HG03175 (cell line): ENCODE measurements around the gene TENM4.

Experiments used
- ATAC-seq: cut with Tn5 transposase; IDR thresholded peaks from one replicate; pipeline ENCODE4 v1.9.1; 2021; ENCODE audit warnings: mild to moderate bottlenecking, moderate library complexity; ENCODE audit not compliant: unreplicated experiment

Gene TENM4

DNA sequence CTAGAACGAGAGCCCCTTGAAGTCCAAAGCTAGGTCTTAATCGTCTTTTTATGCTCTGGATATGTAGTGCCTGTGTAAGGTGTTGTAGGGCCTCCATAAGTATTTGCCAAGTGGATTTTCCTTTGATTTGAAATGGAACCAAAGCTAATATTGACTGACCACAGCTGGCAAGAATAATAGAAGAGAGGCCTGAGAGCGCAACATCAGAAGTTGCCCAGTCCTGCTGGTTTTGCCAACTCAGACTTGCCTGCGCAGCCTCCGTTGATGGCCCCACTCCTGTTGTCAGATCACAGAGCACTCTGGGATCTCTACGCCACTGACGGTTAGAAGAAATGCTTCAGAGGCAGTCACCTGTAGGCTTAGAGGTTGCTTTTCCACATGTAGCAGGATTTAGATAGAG is 251.2 kb downstream of the TENM4 start:
- no peak for ATAC-seq

DNA sequence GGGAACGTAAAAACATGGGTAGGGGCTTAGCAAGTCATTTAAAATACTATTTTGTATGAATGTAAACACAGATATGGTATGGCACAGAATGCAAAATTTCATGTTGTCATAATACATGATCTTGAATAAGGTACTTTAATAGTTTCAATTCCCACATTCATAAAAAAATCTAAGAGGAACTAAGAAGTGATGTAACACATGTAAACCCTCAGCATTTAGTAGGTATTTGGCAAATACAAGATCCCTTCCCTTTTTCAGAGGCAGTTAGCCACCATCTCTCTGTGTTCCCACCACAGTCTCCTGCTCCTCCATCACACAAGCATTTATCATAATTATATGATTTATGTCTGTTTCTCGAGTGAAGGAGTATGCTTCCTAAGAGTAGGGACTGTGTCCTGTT is 251.8 kb downstream of the TENM4 start:
- no peak for ATAC-seq

DNA sequence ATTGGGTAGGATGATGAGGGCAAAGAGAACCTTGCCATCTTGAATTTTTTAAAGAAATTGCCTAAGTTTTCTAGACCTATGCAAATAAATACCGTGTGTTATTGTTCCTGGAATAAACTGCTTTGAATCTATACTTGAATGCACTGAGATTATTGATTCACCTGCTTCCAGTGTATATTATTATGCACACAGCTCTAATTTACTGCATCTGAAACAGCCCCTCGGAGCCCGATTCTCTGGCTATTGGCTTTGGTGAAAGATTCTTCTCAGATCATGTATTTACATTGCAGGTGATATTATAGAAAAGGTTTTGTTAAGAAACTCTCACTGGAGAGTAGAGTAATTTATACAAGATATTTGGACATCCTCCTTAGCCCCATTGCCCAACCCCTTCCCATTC is 254.2 kb downstream of the TENM4 start:
- no peak for ATAC-seq

DNA sequence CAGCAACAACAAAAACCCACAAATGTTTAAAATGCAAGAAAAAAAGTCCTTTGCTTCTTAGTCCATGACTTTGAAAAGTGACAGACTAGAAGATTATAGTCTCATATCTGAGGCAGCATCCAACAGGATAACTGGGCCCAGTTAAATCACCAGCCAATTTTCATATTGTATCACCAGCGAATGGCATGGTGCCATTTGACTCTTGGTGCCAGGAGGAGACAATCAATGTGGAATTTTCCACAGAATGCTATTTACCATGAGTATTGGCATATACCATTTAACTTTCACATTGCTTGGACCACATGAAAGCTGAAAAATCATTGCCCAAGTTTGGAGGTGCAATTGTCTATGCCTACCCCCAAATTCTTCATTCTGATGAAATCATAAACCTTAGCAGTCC is 255.5 kb downstream of the TENM4 start:
- no peak for ATAC-seq

DNA sequence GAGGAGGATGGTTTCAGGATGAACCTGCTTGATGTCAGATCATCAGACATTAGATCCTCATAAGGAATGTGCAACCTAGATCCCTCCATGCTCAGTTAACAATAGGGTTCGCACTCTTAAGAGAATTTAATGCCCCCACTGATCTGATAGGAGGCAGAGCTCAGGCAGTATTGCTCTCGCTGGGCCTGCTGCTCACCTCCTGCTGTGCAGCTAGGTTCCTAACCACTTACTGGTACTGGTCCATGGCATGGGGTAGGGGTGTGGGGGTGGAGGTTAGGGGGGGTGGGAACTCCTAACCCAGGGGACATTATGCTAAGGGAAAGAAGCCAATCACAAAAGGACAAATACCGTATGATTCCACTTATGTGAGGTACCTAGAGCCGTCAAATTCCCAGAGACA is 256.5 kb downstream of the TENM4 start:
- no peak for ATAC-seq

DNA sequence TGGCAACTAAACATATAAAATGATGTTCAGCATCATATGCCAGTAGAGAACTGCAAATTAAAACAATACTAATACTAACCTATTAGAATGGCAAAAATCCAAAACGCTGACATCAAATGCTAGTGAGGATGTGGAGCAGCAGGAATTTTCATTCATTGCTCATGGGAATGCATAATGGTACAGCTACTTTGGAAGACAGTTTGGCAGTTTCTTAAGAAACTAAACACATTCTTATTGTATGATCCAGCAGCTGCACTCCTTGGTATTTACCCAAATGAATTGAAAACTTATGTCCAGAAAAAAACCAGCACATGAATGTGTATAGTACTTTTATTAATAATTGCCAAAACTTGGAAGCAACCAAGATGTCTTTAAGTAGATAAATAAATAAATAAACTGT is 258.0 kb downstream of the TENM4 start:
- ATAC-seq, result no peak

DNA sequence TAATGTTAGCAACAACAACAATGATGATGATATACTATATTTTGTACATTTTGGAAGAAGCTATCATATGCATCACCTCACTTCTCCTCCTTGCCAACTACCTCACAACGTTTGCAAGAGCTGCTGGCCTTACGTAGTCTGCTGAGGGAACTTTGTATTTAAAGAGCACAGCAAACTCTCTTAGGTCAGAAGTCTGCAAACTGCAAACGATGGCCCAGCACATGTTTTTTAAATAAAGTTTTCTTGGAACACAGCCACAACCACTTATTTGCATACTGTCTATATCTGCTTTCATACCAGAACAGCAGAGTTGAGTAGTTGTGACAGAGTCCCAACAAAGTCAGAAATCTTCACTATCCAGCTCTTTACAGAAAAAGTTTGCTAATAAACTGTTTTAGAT is 261.7 kb downstream of the TENM4 start:
- ATAC-seq, result no peak

DNA sequence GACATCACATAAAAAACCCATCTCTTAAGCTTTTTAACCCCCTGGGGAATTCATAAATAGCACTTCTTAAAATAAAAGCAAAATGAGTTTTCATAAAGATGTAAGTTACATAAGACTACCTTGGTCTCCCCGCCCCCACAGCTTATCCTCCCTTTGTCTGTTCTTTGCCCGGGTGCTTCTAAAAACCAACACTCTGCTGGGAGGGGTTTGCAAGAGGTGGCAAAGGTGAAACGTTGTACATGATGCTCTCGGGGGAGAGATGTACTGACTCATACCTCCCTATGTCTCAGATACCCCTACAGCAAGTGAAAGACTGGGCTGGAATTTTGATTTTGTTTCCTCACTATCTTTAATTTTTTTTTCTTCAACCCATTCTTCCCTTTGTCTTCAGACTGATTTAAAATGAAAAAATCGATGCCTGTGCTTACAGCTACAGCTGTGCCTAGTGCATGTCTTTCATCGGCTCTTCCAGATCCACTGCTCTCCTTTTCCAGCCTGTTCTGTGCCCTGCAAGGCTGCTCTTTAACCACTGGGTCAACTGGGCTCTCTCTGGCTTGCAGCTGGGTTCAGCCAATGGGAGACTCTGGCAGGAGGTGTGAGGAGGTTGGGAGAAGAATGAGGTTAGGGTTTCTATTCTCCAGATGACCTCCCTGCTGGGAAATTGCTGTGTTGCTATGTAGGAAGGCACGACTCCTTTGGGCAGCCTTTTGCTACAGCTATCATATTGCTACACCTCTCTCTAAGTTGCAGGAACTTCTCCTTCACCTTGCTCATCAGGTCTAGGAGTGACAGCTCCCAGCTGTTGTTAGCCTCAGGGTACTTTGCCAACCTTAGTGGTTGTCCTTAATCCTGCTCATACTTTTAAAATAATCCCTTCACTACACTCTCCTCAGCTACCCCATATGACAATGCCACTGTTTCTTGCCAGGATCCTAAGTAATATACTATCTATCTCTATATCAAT is 266.5 kb downstream of the TENM4 start:
- ATAC-seq, result no peak

DNA sequence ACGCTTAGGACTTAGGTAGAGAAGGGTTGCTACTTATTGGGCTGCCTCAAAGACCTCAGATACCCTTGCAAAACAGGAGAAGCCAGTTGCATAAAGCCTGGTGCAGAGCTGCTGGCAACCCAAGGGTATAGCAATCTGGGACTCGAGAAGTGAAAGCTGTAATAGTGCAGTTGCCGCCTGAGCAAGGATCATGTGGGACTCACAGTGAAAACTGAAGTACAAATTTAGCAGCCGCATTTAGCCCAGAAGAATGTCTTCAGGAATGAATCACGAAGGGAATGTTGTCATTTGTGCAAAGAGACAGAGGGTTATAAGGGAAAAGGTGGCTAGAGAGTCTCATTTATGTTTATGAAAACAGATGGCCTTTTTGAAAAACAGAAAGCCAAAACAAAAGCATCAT is 267.2 kb downstream of the TENM4 start:
- no peak for ATAC-seq

DNA sequence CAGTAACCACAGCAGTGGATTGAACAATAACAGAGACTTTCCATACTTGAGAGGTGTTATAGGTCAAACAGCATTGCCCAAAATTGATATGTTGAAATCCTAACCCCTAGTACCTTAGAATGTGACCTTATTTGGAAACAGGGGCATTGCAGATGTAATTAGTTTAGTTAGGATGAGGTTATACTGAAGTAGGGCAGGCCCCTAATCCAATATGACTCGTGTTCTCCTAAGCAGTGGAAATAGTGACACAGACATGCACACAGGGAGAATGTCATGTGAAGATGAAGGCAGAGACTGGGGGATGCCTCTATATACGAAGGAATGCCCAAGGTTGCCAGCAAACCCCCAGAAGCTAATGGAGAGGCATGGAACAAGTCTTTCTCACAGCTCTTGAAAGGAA is 270.5 kb downstream of the TENM4 start:
- no peak for ATAC-seq

DNA sequence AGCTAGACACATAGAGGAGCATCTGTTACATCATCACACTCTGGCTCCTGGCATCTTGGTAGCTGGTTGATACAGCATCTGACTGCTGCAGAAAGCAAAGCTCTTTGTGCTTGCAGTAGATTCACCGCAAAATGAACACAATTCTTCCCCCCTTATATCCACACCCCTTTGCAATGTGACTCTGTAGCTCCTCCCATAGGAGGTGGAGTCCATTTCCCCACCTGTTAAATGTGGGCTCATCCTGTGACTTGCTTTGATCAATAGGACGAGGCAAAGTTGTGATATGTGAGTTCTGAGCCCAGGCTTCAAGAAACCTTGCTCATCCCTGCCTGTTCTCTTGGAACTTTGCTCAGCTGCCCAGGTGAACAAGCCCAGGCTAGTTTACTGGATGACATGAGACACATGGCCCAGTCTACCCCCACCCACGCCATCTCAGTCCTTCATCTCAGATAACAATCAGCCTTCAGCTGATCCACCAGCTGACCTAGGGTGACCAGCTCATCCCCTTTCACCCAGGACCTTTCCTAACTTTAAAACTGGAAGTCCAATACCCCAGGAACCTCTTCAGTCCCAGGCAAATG is 272.2 kb downstream of the TENM4 start:
- no peak for ATAC-seq

DNA sequence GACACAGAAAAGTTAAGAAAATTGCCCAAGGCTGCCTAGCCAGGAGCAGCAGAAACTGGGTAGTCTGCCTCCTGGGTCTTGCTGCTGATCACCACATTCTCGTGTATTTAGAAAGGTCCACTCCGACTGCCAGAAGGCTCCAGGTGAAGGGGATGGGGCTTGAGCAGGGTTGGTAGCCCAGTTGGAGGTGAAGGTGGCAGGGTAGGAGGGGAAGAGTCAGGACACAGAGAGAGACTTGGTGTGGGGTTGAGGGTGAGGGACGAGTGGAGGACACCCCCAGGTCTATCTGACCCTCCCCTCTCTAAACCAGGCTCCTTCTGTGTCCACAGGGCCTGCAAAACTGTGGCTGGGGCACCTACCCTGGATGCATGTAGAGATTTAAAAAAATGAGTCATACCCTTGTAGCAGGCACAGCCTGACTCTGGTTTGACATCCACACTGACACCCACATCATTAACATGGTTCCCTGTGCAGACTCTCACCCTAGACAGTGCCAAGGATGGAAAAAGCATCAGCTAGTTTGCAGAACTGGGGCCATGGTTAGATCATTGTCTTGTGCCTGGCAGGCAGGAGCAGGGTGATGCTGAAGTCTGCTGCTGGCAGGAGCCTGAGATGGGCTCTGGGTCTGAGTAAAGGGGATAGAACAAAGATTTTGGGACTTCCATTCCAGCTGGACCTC is 273.2 kb downstream of the TENM4 start:
- ATAC-seq, result no peak

DNA sequence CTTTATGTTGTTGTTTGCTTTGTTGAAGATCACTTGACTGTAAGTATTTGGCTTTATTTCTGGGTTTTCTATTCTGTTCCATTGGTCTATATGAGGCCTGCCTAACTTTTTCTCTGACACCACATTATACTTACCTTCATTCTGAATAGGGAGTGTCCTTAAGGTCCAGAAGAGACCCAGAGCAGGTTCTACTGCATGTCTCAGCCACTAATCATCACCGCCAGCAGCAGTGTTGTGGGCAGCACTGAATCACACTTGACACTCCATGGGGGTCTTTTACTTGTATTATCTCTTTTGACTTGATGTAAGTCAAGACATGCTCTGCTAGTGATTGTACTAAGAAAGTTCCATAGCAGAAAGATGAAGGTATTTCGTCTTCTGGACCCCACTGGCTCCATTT is 274.9 kb downstream of the TENM4 start:
- ATAC-seq, result no peak

DNA sequence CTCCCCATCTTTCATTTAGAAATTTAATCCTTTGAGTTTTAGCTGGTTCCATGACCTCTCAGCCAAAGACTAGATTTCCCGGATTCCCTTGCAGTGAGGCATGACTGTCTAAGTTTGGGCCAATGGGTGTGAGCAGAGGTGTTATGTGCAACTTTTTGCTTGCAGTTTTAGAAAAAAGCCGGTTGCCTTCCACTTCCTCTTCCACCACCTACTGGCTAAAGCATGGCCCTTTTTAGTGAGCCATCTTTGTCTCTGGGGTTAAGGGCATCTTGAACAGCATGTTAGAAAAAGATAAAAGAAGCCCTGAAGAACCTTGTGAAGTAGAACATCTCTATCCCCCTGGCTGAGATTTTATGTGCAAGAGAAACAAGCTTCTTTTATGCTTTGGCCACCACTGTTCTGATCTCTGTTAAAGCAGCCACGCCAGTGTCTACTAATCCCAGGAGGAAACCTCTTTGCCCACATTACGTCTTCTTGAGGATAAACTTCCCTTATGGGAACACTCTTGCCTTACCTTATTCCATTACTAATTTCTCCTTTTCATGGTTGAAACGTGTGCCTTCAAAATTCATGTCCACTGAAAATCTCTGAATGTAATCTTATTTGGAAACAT is 279.9 kb downstream of the TENM4 start:
- no peak for ATAC-seq

DNA sequence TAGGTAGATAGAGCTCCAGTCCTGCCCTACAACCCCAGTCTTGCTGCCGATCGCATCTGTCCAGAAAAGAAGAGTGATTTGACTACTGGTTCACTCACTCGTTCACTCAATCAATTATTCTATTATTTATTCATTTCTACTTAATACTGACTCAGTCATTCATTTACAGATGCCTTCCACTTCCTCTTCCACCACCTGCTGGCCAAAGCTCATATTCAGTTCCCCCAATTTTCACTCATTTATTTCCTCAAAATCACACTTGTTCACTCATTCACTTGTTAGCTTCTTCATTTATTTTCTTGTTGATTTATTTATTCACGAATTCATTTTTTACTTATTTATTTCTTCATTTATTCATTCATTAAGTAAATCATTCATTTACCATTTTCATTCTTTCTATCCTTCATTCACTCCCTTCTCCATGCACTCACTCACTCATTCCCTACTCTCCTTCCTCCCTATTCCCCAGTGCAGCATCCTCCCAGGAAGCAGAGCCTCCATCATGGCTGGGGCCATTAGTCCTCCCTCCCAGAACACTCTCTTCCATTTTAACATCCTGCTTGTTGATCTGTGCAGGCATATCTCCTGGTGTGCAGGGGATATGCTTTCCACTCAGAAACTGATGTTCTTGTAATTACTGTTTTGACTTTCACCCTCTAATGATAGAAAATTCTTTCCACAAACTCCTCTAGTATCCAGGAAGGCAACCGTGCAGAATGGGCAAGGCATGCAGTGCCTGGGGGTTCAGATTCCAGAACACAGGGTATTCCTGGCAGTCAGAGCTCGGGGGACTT is 281.0 kb downstream of the TENM4 start:
- ATAC-seq, result no peak

DNA sequence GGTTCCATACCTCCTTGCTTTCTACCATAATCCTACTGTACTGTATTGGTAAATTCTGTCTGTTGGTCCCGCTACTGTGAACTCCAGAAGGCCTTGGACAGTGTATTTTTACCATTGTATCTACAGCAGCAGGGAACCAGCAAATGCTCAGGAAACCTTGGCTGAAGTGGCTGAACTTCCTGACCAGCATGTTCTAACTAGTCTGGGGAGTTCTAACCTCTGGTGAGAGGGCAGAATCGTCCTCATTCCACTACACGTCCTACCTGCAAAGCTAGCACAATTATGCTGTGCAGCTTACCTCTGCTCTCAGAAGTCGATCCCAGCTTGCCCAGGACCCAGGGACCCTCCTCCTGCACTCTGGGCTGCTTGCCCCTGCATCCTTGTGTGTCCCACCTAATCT is 283.1 kb downstream of the TENM4 start:
- no peak for ATAC-seq

DNA sequence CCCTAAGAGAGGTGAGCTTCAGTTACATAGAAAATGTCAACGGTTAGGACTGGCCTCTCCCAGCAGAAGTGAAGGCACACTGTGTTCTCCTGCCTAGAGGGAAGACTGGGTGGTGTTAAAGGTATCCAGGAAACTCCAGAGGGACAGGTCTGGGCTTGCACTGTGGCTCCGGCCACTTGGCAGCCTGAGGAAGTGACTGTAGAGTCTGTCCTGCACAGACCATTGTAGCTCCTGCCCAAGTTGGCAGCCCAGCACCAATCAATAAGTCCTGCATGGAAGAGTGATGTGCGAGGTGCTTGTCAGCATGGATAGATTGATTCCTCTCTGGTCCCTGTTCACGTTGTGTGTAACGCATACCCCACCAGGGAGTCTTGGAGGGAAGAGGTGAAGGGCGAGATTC is 284.8 kb downstream of the TENM4 start:
- ATAC-seq, result no peak

DNA sequence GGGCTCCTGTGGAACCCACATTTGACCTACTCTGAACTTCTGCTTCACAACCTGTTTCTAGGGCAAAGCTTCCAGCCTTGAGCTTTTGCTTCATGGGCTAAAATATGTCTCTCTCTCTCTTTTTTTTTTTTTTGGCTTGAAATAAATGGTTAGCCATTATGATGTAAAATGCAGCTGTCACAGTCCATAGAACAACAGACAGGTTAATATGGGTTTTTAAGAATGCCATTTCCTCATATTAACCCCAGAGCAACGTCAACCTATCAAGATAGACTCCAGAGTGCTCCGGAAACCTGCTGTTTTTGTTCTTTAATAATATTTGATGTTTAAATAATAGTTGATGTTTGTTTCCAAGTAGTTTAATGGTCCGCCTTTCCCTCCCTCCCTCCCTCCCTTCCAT is 285.6 kb downstream of the TENM4 start:
- ATAC-seq, result no peak

DNA sequence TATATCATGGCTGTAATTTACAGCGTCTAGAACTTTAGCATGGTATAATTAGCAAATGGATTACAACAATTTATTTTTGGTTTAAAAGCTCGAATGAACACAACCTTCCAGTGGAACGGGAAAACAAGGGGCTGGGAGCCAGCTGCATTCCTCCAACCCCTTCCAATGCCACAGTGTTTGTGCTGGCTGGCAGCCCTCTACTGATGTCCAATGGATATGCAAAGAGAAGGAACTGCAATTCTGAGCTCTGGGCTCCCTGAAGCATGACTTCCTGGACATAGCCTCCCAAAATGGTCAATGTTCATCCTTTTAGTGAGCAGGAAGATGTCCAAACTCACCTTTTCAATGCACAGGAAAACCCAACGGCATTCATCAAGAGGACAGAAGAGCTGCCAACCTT is 288.3 kb downstream of the TENM4 start:
- ATAC-seq, result no peak

DNA sequence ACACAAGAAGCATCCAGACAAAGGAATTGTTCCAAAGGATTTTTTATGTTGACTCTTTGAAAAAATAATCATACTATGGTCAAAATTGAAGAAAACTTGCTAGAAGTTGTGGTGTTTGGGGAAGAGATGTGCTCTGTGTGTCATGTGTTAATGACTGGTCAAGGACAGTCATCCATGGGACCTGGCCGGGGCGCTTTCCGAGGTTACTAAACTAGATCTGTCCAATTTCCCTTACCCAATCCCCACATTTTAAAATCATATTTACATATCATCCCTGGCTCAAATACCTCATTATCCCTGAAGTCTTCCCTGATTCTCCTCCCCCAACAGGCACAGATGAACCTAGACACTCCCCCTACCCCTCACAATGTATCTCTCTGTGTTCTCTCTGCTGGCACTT is 289.4 kb downstream of the TENM4 start:
- no peak for ATAC-seq

DNA sequence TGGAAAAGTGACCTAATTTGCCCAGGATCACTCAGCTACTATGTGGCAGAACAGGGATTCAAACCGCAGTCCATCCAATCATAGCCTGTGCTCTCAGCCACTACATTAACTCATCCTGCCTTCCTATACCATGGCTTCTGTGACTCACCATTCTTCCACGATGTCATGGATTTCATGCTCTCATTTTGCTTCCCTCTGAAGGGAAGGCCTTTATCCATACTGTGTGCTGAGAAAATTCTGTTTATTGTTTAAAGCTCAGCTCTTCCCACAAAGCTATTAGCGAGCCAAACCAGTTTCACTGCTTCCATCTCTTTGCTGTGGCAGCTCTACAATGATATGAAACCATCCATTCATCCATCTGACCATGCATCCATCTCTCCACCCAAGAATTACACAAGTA is 289.9 kb downstream of the TENM4 start:
- ATAC-seq, result no peak
